ENCODE data around the gene SYCP2.
"Not testable (repeated sequence)": the region's sequence is repeated elsewhere in the genome, so short reads cannot be mapped to it uniquely, and the experiment has no call there.

SYCP2 gene

DNA sequence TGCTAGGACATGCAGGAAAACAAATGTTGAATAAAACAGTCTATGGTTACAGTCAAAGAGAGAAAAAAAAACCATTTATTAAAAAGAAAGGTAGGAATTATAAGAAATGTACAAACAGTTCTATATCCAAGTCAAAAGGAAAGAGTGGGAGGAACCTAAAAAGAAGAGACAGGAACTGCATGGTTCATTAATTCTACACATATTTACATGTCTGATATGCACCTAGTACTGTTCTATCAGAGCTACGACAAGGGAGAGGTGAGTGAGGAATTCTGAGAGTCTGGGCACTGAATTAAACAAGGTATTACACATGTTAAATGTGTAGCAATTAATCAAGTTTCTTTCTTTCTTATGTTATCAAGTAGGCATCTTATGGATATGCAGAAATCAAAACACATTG is 41.9 kb downstream of the SYCP2 start:
- no peak for DNase-seq

DNA sequence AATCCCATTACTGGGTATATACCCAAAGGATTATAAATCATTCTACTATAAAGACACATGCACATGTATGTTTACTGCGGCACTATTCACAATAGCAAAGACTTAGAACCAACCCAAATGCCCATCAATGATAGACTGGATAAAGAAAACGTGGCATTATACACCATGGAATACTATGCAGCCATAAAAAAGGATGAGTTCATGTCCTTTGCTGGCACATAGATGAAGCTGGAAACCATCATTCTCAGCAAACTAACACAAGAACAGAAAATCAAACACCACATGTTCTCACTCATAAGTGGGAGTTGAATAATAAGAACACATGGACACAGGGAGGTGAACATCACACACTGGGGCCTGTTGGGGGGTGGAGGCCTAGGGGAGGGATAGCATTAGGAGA is 43.4 kb downstream of the SYCP2 start:
- not testable (repeated sequence) for DNase-seq

DNA sequence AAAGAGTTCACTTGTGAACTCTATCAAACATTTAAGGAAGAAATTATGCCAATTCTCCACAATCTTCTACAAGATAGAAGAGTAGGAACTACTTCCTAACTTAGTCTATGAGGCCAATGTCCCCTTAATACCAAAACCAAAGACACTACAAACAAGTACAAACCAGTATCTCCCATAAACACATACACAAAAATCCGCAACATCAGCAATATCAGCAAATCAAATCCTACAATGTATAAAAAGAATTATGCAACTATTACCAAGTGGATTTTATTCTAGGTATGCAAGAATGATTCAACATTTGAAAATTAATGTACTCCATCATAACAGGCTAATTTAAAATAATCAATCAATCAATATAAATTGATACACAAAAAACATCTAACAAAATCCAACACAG is 45.4 kb downstream of the SYCP2 start:
- no peak for DNase-seq

DNA sequence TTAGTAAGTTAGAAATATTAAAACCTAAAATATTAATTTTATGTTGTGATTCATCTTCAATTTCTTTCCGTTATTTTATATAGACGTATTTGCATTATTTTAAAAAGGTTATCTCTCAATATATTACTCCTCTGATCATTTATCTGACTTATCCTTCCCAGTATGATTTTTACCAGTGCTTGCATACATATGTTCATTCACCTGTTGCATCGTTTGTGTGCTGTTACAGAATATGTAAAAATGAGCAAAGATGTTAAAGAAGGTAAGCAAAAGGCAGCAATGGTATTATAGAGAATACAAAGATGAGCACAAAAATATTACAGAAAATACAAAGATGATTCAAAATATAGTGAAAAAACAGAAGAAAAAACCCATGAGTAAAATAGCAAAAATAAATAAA is 48.9 kb downstream of the SYCP2 start:
- DNase-seq: no peak

DNA sequence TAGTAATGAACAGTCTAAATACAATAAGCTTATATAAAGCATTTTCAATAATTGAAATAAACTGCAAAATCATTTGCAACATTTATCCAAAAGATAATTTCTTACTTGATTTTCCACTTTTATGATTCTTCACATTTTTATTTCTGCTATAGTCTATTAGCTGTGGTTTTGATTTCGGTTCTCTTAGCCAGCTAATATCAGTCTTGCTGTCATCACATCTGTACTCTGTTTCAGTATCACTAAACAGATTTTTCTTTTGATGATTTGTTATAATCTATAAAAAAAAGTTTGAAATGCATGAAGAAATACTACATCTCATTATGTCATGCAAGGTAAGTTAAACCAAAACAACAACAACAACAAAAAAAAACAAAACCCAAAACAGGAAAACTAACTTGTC is 53.2 kb downstream of the SYCP2 start:
- DNase-seq: no peak

DNA sequence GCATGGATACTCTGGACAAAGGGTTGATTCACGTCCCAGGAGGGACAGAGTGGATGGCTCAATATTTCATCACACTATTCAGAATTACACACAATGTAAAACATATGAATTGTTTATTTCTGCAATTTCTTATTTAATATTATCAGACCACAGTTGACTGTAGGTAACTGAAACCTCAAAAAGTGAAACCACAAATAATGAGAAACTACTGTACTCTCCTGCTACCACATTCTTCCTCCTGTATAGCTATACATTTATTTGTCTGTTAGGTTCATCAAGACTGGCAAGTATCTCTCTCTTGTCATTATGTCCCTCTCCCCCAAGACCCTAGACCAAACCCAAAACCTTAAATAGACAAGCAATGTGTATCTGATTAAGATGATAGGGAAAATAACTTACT is 60.0 kb downstream of the SYCP2 start:
- DNase-seq: no peak

DNA sequence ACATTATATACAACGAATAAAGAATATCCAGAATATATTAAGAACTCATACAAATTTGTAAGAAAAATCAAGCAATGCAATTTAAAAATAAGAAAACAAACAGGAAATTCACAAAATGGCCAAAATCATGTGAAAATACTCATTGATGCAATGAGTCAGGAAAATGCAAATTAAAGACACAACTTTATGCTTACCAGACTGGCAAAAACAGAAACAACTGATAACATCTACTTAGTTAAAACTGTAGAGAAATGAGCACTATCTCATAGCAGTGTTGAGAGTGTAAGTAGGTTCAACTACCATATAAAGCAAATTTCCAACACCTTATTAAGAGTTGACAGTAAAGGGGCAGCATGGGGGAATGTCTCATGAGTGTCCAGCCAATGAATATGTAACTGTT is 62.3 kb downstream of the SYCP2 start:
- DNase-seq: no peak

DNA sequence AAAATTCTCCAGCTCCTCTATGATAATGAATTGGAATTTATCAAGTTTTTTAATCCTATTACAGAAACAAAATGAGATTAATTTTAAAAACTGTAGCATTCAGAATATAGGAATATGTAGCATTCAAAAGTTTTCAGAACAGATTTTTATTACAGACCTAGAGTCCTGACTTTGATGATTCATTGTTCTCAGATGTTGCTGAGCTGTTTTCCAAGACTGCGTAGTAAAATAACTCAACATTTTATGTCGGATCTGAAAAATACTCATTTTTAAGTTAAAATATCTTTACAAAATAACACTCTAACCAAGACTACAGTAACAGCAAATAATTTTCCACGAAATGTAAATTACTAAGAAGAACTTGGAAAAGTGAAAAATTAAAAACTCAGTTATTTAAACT is 67.1 kb downstream of the SYCP2 start:
- no peak for DNase-seq

DNA sequence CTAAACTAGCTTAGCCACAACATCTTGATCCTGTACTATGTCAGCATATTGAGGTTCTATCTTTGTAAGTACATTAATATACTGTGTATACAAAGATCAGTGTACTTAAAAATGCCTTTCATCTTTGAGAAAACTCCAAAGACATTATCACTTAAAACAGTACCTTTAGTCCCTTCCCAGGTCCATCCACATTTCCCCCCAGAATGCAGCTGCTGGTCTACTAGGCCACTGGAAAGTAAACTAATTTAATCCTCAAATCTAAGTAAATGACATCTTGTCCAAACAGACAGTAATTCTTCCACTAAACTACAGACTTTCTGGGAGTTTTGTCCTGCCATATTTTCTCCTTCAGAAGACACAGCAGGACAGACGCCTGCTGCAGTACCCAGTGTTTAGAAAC is 68.7 kb downstream of the SYCP2 start:
- no peak for DNase-seq

DNA sequence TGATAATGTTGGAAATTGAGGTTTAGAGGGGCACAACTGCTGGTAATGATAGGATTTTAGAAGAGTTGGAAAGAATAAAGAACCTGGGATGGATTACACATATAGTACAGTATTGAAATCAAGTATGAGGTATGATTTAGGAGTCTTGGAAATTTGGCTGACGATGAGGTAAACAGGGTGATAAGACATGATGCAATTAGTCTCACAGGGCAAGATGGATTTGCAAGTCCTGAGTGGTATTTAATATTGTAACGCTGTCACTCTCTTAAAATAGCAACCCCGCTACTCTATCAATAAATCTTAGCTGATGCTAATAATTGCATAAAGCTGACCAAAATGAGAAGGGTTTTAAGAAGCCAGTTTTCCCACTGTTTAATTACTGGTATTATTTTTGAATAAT is 70.4 kb downstream of the SYCP2 start:
- no peak for DNase-seq

DNA sequence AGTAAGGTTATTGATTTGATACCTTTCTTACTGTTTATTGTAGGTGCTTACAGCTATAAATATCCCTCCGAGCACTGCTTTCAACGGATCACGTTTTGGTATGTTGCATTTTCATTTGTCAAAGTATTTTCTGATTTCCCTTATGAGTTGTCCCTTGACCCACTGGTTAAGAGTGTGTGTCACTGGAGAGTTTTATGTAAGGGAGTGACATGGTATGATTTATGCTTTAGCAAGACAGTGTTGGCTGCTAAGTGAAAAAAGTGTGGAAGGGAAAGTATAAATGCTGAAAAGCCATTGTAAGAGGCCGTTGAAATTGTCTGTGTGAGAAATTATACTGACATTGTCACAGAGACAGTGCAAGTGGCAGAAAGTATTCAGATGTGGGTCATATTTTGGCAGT is 72.0 kb downstream of the SYCP2 start:
- no peak for DNase-seq

DNA sequence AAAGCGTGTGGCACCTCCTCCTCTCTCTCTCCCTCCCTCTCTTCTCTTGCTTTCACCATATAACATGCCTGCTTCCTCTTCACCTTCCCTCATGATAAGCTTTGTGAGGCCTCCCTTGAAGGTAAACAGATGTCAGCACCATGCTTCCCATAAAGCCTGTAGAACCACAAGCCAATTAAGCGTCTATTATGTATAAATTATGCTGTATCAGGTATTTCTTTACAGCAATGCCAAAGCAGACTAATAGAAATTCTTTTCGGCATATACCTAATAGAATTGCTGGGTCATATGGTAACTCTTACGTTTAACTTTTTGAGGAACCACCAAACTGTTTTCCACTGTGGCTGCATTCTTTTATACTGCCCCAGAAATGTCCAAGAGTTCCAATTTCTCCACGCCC is 75.0 kb downstream of the SYCP2 start:
- no peak for DNase-seq

DNA sequence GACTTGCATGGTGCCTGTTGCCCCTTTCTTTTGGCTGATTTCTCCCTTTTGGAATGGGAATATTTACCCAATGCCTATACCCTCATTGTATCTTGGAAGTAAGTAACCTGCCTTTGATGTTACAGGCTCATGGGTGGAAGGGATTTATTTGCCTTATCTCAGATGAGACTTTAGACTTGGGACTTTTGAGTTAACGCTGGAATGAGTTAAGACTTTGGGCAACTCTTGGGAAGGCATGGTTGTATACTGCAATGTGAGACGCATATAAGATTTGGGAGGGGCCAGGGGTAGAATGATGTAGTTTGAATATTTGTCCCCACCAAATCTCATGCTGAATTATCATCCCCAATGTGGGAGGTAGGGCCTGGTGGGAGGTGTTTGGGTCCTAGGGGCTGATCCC is 75.5 kb downstream of the SYCP2 start:
- DNase-seq: no peak

DNA sequence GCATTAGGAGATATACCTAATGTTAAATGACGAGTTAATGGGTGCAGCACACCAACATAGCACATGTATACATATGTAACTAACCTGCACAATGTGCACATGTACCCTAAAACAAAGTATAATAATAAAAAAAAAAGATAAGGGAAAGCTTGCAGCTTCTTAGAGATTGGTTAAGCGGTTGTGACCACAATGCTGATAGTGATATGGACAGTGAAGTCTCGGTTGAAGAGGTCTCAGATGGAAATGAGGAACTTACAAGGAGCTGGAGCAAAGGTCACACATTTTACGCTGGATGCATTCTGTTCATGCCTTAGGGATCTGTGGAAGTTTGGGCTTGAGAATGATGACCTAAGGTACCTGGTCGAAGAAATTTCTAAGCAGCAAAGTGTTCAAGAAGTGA is 76.5 kb downstream of the SYCP2 start:
- DNase-seq: not testable (repeated sequence)

DNA sequence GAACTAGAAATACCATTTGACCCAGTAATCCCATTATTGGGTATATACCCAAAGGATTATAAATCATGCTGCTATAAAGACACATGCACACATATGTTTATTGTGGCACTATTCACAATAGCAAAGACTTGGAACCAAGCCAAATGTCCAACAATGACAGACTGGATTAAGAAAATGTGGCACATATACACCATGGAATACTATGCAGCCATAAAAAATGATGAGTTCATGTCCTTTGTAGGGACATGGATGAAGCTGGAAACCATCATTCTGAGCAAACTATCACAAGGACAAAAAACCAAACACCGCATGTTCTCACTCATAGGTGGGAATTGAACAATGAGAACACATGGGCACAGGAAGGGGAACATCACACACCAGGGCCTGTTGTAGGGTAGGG is 76.9 kb downstream of the SYCP2 start:
- not testable (repeated sequence) for DNase-seq

DNA sequence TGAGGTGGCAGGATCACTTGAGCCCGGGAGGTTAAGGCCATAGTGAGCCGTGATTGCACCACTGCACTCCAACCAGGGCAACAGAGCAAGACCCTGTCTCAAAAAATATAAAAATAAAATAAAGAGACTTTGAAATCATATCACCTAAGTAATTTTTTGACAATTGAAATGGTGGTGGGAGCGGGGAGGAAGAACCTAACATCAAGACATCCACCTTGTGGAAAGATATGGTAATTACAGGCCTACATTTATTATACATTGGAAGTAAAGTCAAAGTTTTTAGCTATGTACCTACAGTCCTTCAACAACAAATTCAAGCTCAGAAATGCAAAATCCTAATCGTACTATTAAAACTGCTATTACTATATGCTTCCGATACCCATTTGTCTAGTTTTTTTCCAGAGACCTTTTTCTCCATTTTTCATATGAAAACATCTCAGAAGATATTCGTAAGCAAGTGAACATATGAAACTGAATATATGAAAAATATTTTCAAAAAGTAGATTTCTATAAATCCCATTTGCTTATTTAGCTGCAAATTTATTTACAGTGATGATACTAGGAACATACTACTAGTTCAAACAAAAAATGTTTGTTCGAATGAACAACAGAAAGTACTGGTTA is 83.3 kb downstream of the SYCP2 start:
- DNase-seq: no peak

DNA sequence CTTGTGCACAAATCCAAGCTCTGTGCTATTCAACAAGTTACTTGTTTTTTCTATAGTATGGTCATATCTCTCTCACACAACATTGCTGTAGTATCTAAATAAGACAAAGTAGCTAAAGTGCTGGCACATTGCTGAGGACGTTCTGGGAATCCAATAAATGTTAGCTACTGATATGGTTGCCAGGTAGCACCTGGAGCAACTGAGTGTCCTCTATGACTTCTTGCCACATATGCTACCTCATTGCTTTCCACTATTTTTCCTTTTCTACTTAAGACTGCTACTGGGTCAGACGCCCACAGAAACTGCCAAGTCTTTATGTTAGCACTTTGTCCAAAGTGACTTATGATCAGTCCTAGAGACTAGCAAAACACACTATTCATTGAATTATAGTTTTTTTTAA is 85.3 kb downstream of the SYCP2 start:
- DNase-seq: no peak

DNA sequence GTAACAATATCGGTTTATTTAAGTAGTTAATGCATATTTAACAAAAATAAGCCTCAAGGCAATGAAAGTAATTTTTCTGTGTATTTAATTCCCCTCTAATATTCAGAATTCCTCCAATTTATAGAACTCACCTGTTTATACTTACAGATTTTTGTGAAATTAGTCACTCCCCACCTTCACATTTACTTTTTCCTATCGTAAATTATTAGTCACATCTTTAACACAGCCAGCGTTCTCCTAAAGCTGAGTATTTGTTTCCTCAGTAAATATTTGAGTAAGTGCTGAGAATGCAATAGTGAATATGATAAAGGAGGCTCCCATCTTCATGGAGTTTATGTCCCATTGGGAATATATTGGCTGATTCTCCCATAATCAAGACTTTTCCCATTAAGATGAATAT is 88.0 kb downstream of the SYCP2 start:
- DNase-seq: no peak

DNA sequence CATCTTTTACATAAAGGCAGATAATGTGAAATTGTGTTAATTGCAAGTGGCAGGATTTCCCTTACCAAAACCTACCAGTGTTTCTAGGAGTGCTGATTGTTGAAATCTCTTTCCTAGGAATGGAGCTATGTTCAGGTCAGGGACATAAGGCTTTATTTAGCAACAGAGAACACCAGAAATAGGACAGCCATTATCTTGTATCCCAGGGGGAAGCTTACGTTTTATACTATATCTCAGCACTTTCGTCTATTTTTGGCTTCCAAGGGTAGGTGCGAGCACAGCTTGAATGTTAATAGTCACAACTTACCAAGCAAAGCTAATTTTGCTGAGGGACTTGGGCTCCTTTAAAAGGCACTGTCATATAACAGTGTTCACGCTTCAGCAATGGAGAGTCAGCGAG is 94.0 kb downstream of the SYCP2 start:
- DNase-seq: no peak

DNA sequence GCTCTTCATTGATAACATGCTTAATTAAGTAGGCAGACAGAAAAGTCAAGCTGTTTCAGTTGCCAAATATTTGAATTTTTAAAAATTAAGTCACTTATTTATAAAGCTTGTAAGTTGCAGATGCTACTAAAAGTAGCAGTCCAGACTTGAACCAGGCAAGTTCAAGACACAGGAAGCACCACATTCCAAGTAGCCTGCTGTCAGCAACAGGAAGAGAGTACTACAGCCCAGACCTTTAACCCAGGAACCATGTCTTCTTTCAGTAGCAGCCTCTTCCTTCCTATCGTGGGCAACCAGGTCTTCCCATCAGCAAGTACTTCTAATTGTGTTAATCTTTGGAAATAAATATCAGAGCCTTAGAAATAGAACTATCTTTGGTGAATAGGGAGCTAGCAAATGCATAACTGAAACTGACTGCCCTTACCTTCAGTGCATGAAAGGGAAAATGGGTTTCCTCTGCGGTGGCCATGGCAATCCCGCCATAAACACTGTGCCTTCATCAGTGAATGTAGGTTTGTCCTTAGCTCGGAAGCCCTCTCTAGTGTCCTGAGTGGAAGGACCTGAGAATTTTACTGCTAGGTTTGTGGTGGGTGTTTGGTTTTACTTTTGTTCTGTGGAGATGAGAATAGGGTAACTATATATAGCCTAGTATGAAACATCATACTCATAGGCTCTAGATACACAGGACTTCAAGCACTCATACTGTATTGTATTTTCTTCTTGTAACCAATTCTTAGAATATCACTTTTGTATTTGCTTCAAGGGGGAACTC is 95.6 kb downstream of the SYCP2 start:
- DNase-seq: no peak

DNA sequence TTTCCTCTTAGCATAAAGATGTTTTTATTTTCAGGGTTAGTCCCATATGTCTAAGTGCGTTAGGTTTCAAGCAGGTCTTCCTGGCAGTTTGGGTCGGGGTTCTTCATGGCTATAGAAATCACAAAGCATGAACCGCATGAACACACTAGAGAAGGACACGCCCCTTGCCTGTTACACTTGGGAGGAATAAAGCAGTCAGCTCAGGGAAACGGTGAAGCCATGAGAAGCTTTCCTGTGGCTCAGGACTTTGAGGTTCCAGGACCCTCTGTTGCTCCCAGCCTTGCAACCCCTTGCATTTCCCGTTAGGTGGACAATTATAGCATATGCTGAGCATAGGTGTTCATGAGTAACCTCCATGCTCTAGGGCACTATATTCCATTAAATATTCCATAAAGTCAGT is 96.7 kb downstream of the SYCP2 start:
- no peak for DNase-seq

DNA sequence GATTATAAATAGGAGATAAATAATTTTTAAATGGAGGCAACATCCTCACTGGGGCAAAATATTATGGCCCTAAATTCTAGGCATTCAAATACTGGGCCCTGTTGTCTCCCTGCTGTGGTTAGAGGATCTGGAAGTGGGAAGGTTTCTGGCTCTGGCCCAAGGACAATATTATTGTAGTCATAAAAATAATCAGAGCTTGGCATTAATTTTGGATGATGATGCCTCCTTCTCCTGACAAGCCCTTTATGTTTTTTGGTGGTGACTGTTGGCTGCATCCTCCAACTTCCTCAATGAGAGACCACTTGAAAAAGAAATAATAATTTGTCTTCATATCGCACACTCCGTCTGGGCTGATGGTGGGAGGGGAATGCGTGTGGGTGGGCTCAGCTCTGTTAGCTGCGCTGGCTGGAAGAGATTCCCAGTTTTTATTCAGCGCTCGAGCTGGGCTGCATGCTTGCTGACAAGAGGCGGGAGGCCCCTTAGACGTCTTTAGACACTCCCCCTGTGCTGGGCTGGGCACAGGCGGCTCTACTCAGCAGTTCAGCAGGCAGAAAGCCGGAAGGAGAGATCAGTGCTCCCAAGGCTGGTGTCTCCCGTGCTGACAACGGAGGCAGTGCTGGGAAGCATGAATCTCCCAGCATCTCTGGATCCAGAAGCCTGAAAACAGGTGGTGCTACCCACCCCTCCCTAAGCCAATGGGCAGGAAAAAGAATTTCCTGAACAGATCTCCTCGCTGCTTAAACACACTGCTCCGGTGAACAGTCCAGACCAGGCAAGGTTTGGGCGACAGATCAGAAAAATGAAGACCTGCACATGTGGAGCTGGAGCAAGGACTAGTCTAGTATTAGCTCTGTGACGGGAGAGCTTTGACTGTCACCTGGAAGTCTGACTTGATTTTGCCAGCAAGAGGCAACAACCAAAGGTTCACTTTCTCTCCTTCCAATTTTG is 97.7 kb downstream of the SYCP2 start:
- DNase-seq: no peak

DNA sequence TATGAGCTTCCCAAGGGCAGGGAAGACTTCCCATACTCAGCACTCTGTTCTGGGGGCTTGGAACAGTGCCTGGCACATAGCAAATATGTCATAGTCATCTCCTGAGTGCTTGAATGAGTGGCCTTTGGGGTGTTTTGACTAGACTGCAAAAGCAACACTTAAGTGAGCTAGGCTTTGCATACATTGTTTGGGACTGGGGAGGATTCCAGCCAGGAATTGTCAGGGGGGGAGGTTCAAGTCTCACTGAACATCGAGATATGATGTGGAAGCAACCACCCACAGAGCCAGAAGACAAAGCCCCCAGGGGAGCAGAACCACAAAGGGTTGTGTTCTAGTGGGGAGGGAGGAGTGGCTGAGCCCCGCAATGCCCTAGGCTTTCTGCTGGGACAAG is 98.4 kb downstream of the SYCP2 start:
- DNase-seq: no peak
